SK-N-MC (cell line): ENCODE results near the gene LRIG1.

Experiments
- EZH2 ChIP-seq: fragments of 200-600 bp; sonication (generic); IDR thresholded peaks from one replicate; pipeline ENCODE4 v1.6.1; 2017; ENCODE audit warnings: antibody characterized with exemption
- POLR2AphosphoS5 ChIP-seq: IDR thresholded peaks from 2 replicates; pipeline ENCODE4 v1.6.1; 2012; ENCODE audit warnings: mild to moderate bottlenecking, low read depth, low read length, borderline replicate concordance

- no peak for TF ChIP-seq POLR2AphosphoS5
- no peak for TF ChIP-seq EZH2
Measured at GRCh38 chr3:66485291-66485968, 15.4 kb downstream of the LRIG1 start.
